ENCODE results near the gene COBLL1. TPM values are rescaled to one million over a fixed set of nuclear protein-coding genes. Genes with fewer than 3 reads are reported as not detected.

The COBLL1 gene
- total RNA-seq, 4 donors from 2014 or later = 41.4 to 66.0 (median 61.9) TPM

GRCh38 chr2:164760179-164760578 is 81.4 kb downstream of the COBLL1 start:
- no peaks in the 10 kb centered on the region for H3K36me3 ChIP-seq
- H3K9me3 ChIP-seq = no peaks in the 10 kb centered on the region
- no peak overlapping the region for H3K27ac ChIP-seq (replicated peaks in 1 of 4)
- 78% methylated on average over 2 of the region's 2 CpGs for WGBS
- no peaks in the 10 kb centered on the region for H3K27me3 ChIP-seq
- no peak for DNase-seq (ENCODE audit: extremely low spot score)
- H3K4me3 ChIP-seq = no peak overlapping the region
- intact Hi-C loops (cut with DNase I) = no loop called here
- H3K4me1 ChIP-seq = peaks cover 8 to 49% (median 12%) of the 10 kb centered on the region in 4 donors
- TF ChIP-seq POLR2AphosphoS5 (IDR thresholded peaks at IDR 0.05) (no peak), EP300 (IDR thresholded peaks at IDR 0.05) (no peak), POLR2A (IDR thresholded peaks at IDR 0.05; ENCODE audit: low read depth) (no peak)
- TF ChIP-seq, protein P1, sequence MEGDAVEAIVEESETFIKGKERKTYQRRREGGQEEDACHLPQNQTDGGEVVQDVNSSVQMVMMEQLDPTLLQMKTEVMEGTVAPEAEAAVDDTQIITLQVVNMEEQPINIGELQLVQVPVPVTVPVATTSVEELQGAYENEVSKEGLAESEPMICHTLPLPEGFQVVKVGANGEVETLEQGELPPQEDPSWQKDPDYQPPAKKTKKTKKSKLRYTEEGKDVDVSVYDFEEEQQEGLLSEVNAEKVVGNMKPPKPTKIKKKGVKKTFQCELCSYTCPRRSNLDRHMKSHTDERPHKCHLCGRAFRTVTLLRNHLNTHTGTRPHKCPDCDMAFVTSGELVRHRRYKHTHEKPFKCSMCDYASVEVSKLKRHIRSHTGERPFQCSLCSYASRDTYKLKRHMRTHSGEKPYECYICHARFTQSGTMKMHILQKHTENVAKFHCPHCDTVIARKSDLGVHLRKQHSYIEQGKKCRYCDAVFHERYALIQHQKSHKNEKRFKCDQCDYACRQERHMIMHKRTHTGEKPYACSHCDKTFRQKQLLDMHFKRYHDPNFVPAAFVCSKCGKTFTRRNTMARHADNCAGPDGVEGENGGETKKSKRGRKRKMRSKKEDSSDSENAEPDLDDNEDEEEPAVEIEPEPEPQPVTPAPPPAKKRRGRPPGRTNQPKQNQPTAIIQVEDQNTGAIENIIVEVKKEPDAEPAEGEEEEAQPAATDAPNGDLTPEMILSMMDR (IDR thresholded peaks at IDR 0.05) = no peak

- intact Hi-C loops (cut with DNase I) = no loop called here
- DNase-seq (ENCODE audit: extremely low spot score) = no peak
- Histone ChIP-seq H3K4me3 (no peak overlapping the region), H3K27me3 (no peaks in the 10 kb centered on the region), H3K9me3 (no peaks in the 10 kb centered on the region), H3K27ac (replicated peaks in 1 of 4) (no peak overlapping the region), H3K36me3 (no peaks in the 10 kb centered on the region), H3K4me1 (peaks cover 8 to 51% (median 12%) of the 10 kb centered on the region in 4 donors)
- TF ChIP-seq POLR2A (IDR thresholded peaks at IDR 0.05; ENCODE audit: low read depth) (no peak), EP300 (IDR thresholded peaks at IDR 0.05) (no peak), POLR2AphosphoS5 (IDR thresholded peaks at IDR 0.05) (no peak)
- TF ChIP-seq, protein P1 (IDR thresholded peaks at IDR 0.05) = no peak
- 88% methylated on average over 2 of the region's 2 CpGs for WGBS
Observed at GRCh38 chr2:164757934-164758695, 83.5 kb downstream of the COBLL1 start.

GRCh38 chr2:164756773-164757172 is 84.8 kb downstream of the COBLL1 start:
- WGBS = 86% methylated on average over 2 of the region's 2 CpGs
- Histone ChIP-seq H3K27ac (replicated peaks in 1 of 4) (no peak overlapping the region), H3K27me3 (no peaks in the 10 kb centered on the region), H3K9me3 (no peaks in the 10 kb centered on the region), H3K4me1 (peaks cover 10 to 50% (median 16%) of the 10 kb centered on the region in 4 donors), H3K36me3 (no peaks in the 10 kb centered on the region), H3K4me3 (no peak overlapping the region)
- intact Hi-C loops (cut with DNase I) = no loop called here
- TF ChIP-seq EP300 (IDR thresholded peaks at IDR 0.05) = no peak
- TF ChIP-seq POLR2AphosphoS5 (IDR thresholded peaks at IDR 0.05) = no peak
- no peak for TF ChIP-seq POLR2A (IDR thresholded peaks at IDR 0.05; ENCODE audit: low read depth)
- TF ChIP-seq, protein P1 (IDR thresholded peaks at IDR 0.05) = no peak
- no peak for DNase-seq (ENCODE audit: extremely low spot score)

DNA sequence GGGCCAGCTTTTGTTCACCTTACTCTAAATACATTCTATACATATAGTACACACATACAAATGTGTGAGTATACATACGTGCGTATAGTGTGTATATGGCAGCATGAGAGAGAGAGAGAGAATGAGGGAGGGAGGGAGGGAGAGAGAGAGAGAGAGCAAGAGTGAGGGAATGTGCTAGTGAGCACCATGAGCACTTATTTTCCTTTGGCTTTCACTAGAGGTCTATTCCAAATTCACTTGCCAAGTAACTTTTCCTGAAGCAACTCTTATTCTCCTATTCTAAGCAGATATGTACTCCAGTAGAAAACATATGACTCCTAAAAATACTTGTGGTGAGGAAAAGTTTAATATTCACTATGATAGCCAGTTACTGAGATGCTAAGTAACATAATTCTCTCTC is 85.7 kb downstream of the COBLL1 start:
- H3K4me3 ChIP-seq = no peak overlapping the region
- H3K36me3 ChIP-seq = no peaks in the 10 kb centered on the region
- no peak for TF ChIP-seq EP300 (IDR thresholded peaks at IDR 0.05)
- no peak for TF ChIP-seq POLR2AphosphoS5 (IDR thresholded peaks at IDR 0.05)
- no peak for TF ChIP-seq POLR2A (IDR thresholded peaks at IDR 0.05; ENCODE audit: low read depth)
- TF ChIP-seq, protein P1 (IDR thresholded peaks at IDR 0.05) = no peak
- intact Hi-C loops (cut with DNase I) = no loop called here
- H3K27ac ChIP-seq (replicated peaks in 1 of 4) = no peak overlapping the region
- no peaks in the 10 kb centered on the region for H3K9me3 ChIP-seq
- WGBS = 85% methylated on average over 2 of the region's 2 CpGs
- no peak for DNase-seq (ENCODE audit: extremely low spot score)
- H3K4me1 ChIP-seq = peaks cover 10 to 42% (median 16%) of the 10 kb centered on the region in 4 donors
- no peaks in the 10 kb centered on the region for H3K27me3 ChIP-seq
